ENCODE data around the gene ZNF503. TPM values are rescaled to one million over a fixed set of nuclear protein-coding genes. Genes with fewer than 3 reads are reported as not detected.
A peak's percentile ranks its signal among the peaks of the same experiment; 100 is the strongest.

The ZNF503 gene
- total RNA-seq, 1 donor from 2014 or later = 6.0 TPM

DNA sequence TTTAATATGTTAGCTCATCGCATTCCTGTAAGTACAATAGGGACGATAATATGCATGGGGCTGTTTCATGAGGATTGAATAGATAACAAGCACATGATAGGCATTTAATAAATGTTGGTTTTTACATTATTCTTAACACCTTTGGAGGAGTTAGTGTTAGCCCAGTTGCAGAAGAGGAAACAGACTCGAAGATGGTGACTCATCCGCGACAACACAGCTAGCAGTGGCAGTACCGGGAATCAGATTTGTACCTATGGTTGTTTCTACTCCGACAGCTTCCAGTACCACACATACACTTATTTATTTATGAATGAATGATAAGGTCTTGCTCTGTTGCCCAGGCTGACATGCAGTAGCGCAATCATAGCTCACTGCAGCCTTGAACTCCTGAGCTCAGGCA is 32.7 kb upstream of the ZNF503 start:
- ATAC-seq = no peak
- no peak for DNase-seq (ENCODE audit: missing footprints)
- intact Hi-C loops (cut with DNase I) = loop anchor here (10.0 kb wide), 1 partner anchor 161 kb away; no protein-coding TSS in a partner anchor

DNA sequence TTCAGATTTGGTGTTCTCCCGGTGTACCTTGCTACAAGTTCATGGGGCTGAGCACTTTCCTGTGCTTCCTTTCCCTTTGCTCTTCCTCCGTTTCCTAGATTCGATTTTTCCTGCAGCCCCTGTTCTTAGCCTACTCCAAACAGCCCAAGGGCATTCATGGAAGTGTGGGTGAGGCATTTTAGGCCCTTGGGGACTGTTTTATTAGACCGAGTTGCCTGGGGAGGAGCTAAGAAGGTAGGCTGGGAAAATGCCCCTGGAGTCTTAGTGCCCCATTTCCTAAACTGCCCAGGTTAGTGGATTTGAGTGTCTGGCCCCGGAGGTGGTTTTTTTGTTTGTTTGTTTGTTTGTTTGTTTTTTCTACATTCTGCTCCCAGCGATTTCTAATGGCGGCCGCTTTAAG is 31.7 kb upstream of the ZNF503 start:
- DNase-seq (ENCODE audit: missing footprints) (no peak), ATAC-seq (no peak)
- intact Hi-C loops (cut with DNase I) = loop anchor here (10.0 kb wide), 1 partner anchor 162 kb away; no protein-coding TSS in a partner anchor

DNA sequence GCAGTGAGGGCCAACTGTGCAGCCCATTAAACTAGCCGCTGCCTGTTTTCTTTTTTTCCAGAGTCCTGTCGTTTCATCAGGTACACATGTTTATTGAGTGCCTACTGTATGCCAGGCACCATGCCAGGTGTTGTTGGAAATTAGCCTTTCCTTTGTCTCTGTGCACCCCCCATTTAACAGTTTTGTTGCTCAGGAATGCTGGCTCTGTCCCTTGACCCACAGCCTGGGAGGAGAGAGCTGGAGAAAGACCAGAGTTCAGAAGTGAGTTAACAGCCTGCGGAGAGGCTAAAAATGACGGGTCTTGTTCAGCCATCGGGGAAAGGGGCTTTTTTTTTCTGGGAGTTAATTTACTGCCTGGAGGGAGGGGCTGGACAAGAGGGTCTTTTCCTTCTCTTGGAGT is 31.2 kb upstream of the ZNF503 start:
- DNase-seq (ENCODE audit: missing footprints) (no peak), ATAC-seq (no peak)
- intact Hi-C loops (cut with DNase I) = loop anchor here (10.0 kb wide), 1 partner anchor 162 kb away; no protein-coding TSS in a partner anchor

DNA sequence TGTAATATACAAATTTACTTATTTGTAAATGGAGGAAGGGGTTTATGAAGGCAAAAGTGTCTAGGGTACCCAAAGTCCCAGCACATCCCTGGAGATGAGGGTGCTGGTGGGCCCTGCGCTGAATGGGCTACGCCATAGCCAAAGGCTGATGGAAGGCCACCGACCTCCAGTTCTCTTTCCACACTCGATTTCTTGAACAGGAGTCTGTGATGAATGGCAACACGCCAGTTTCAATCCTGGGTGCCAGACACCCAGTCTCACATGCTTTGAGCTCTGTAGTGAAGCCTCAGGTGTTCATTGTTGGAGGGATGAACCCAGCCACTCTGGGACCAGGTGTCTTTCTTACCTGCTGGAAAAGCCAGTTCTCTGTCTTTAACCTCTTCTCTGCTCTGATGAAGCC is 30.6 kb upstream of the ZNF503 start:
- ATAC-seq (no peak), DNase-seq (ENCODE audit: missing footprints) (no peak)
- intact Hi-C loops (cut with DNase I) = loop anchor here (10.0 kb wide), 1 partner anchor 163 kb away; no protein-coding TSS in a partner anchor

DNA sequence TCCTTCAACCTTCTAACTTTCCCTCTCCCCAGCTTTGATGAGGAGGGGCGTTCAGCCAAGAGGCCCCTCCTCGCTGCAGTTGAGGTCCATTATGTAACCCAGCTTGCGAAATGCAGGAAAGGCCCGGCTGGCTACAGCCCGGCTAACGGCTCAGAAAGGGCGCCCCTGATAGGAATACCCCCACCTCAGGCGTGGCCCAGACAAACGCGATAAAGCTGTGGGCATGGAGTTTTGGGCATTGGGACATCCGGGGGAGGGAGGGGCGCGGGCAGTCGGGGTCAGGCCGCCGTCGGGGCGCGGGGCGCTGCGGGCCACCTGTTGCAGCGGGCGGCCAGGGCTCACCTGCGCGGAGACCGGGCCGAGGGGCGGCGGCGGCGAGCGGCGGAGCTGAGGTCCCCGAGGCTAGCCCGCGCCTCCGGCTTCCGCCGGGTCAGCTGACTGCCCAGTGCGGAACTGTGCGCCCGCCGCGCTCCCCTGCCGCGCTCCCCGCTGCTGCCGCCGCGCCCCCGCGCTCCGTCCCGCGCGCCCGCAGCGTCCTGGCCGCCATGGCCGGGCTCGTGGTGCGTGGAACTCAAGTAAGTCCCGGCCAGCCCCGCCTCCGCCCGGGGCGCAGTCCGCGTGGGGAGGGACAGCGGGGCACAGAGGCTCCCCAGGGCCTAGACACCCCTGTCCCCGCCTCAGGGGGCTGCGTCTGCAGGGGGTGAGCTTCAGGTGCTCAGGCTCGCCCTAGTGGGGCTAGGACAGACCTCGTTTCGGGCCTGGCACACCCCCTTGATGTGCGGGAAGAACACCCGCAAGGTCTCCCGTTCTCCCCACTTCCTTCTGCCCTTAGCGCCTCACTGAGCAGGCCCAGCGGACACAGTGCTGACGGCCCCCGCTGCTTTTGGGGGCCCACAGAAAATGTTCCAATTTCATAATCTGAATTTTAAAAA is 29.9 kb upstream of the ZNF503 start, which contains the start of gene LRMDA:
LRMDA (plus strand) TSS at position 445 of the 932 bp plus-strand sequence.
- intact Hi-C loops (cut with DNase I) = loop anchor here (1.0 to 10.0 kb wide), 2 partner anchors 22 to 163 kb away; no protein-coding TSS in a partner anchor
- ATAC-seq (peak; percentile 75), DNase-seq (ENCODE audit: missing footprints) (peak; percentile 85)

DNA sequence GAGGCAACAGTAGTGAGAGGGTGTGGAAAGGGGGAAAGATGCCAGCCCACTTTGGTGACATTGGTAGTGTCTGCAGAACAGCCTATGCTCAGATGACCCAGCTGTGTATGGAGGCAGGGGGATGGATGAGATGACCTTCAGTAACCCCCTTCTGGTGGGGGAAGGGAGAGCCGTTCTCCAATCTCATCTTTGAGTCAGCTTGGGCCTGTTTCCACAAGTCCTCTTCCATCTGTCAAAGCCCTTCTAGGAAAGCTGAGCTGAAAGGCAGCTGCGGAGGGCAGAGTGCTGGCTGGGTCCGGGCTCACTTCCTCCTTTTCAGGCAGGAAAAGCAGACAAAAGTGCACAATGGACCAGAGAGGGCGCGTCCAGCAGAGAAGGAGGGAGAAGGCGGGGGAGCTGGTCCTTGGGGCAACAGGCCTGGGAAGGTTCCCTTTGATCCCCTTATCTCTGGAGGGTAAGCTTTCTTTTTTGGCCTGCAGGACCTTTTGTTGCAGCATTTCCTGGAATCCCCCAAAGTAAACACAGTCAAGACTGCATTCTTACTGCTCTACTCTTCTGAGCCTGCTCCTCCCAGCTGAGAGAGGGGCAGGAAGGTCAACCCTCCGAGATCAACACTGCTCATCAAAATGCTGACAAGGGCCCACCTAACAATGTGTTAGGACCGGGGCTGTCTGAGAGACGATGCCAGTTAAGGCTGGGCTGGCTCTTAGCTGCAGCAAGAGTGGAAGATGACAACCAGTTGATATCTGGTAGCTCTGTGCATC is 28.6 kb upstream of the ZNF503 start:
- intact Hi-C loops (cut with DNase I) = loop anchor here (10.0 kb wide), 1 partner anchor 165 kb away; no protein-coding TSS in a partner anchor
- DNase-seq (ENCODE audit: missing footprints) (peak; percentile 76), ATAC-seq (peak; percentile 71)

DNA sequence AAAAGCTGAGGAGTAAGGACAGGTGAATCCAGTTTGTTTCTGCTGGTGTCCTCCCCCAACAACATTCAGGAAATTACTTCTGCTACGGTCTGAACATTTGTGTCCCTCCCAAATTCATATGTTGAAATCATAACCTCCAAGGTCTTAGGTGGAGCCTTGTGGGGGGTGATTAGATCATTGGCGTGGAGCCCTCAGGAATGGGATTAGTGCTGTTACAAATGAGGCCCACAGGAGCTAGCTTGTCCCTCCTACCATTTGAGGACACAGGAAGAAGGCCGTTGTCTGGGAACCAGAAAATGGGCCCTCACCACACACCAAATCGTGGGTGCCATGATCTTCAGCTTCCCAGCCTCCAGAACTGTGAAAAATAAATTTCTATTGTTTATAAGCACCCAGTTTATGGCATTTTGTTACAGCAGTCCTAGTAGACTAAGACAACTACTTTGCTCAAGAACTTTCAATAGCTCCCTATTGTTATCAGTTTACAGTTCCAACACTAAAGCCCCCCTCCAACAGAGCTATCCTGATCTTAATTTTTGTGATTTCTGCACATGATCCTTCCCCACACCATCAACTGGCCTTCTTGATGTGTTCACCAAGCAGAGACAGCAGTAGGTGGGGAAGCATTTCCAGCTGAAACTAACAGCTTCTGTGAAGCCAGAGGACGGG is 27.7 kb upstream of the ZNF503 start:
- no peak for DNase-seq (ENCODE audit: missing footprints)
- intact Hi-C loops (cut with DNase I) = no loop called here
- no peak for ATAC-seq

DNA sequence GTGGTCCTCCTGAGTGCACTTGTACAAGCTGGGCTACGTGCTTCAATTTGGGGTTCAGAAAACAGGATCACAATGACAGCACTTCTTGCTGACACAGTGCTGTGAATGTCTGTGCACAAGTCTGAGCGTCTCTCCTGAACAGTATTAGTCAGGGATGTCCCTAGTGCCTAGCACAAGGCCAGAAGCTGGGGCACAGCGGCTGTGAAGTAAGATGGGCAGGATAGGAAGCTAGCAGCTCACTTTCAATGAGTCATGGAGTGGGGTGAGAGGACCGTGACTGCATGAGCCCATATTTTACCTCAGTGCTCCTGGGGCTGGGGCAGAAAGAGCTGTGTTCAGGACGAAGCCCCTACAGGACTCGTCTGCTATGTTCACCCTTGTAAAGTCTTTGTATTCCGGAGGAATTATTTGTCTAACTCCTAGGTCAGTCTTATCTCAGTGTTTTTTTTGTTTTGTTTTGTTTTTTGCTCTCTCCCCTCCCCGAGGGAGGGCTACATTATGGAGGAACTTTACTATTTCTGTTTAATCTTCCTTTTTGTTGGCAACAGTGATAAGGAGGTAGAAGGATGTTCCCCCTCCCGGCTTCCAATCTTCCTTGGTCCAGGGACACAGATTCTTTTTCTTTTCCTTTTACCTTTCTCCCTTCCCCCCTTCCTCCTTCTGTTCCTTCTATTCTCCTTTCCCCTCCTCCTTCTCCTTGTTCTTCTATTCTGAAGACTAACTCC is 27.0 kb upstream of the ZNF503 start:
- intact Hi-C loops (cut with DNase I) = no loop called here
- ATAC-seq (no peak), DNase-seq (ENCODE audit: missing footprints) (no peak)

DNA sequence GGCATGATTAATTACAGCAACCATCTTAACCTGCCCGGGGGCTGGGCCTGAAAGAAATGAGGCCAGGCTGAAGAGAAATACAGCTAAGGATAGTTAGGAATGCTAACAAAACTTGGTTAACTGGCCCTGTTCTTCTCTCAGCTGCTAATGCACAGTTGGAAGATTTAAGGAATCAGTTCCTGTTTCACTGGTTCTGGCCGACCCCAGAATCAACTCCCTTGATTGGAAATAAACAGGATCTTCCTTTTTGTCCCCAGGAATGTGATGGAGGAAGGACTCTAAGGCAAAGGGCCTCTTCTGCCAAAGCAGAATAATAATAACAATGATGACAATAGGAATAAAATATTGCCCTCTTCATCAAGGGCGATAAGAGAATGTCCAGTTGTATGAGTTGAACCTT is 26.4 kb upstream of the ZNF503 start:
- no peak for DNase-seq (ENCODE audit: missing footprints)
- ATAC-seq = no peak
- intact Hi-C loops (cut with DNase I) = no loop called here

DNA sequence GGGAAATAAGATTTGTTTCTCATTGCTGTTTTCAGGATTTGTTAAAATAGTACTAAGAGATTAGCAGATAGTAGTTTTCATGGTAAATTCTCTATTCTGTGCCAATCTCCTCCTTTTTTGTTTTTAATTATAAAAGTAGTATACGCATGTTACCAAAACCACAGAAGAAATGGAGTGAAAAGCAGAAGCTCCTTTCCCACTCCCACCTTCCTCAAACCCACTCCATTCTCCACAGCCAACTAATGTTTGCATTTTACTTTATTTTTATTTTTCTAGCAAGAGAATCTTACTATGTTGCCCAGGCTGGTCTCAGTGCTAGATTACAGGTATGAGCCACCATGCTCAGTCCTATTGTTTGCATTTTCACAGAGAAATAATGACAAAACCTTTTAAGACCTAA is 25.3 kb upstream of the ZNF503 start:
- intact Hi-C loops (cut with DNase I) = no loop called here
- DNase-seq (ENCODE audit: missing footprints) (no peak), ATAC-seq (no peak)

DNA sequence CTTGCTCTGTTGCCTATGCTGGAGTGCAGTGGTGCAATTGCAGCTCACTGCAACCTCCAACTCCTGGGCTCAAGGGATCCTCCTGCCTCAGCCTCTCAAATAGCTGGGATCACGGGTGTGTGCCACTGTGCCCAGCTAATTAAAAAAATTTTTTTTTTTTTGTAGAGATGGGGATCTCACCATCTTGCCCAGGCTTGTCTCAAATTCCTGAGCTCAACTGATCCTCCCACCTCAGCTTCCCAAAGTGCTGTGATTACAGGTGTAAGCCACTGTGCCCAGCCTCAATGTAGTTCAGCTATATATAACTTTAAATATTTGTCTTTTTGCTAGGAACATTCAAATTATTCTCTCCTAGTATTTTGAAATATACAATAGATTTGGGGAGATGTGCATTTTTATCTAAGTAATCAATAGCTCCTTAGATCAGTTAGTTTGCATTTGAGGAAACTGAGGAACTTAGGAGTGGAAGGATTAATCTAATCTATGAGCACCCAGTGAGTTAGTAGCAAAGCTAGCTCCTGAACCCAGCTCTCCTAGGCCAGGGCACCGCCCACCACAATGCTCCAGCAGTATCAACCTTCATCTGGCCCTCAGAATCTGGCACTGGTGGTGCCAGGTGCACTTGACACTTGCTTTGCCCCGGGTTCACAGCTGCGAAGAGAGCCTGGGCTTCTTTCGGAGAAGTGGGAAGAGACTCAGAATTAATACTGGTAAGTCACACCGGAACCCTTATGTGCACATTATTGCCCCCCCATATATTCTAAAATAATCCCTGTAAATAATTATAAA is 23.9 kb upstream of the ZNF503 start:
- DNase-seq (ENCODE audit: missing footprints) (no peak), ATAC-seq (no peak)
- intact Hi-C loops (cut with DNase I) = no loop called here

DNA sequence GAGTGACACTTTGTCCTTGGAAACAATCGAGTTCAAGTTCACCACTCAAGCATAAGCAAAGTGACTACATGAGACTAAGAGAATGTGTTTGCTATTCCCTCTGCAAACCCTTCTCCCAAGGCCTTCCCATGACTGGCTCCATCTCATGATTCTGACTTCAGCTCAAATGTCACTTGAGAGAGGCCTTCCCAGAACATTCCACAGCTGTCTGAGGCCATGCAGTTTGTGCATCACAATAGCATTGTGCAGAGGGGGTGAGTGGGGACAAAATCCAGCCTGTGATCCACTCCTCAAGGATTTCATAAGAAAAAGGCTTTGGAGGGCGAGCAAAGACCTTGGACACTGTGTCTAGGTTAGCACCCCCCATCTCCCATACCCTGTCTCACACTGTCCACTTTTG is 23.0 kb upstream of the ZNF503 start:
- intact Hi-C loops (cut with DNase I) = no loop called here

DNA sequence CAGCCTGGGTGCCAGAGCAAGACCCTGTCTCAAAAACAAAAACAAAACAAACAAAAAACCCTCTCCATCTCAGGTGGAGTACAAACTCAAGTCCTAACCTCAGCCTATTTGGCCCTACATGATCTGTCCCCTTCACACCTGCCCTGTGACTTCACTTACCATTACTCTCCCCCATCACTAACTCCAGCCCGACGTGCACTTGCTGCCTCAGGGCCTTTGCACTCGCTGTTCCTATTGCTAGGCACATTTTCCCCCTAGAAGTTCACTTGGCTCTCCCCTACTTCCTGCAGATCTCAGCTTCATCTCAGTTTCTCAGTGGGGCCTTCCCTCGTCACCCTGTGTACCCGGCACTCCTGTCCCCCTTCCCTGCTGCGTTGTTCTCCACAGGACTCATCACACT is 21.3 kb upstream of the ZNF503 start:
- intact Hi-C loops (cut with DNase I) = no loop called here
- ATAC-seq (no peak), DNase-seq (ENCODE audit: missing footprints) (no peak)

More for the DNA sequence above, 23.0 kb upstream of the ZNF503 start:
- no peak for DNase-seq (ENCODE audit: missing footprints)
- ATAC-seq = no peak

DNA sequence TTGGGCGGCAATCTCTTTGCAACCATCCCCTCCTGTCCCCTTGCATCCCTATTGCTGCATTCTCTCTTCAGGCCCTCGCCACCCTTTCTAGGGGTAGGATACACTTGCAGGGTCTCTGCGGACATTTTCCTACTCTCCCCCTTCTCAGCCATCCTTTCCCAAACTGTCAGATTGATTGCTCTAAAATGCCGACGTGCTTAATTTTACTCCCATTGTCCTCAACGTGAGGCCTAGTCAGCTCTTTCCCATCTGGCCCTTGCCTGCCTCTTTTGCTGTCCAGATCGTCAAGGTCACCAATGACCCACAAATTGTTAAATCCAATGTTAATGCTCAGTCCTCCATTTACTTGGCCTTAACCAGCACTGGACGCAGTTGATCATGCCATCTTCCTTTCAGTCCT is 17.1 kb upstream of the ZNF503 start:
- DNase-seq (ENCODE audit: missing footprints) (no peak), ATAC-seq (no peak)
- intact Hi-C loops (cut with DNase I) = no loop called here

DNA sequence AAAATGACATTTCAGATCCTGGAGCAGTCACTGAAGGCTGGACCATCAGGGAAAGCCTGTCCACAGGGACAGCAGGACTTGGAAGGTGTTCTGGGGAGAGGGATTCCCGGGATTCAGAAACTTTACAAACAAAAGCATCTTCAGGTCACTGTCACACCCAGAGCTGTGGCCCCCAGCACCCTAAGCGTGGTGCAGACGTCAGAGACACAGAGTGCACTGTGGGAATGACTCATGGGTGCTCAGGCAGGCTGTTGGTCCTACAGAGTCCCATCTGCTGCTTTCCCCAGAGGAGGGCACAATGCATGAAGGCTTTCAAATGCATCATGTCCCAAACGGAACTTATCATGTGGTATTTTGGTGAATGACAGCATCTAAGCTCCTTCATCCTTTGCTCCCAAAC is 16.7 kb upstream of the ZNF503 start:
- DNase-seq (ENCODE audit: missing footprints) (no peak), ATAC-seq (no peak)
- intact Hi-C loops (cut with DNase I) = no loop called here

DNA sequence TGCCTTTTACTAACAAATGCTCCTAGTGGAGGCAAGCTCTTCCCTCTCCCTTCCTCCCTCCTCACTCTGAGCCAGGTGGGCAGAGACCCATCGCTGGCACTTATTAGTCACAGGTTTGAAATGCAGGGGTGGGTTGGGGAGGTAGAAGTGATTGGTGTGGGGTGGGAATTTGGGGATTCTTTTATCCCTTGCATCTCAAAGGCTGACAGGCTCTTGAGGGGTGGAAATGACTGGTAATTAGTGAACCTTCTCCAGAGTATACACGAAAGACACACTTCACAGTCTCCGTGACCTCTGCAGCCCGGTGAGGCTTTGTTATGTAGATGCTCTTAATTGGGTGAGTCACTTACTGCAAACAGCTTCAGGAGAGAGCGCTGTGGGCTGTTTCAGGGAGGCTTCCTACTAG is 16.0 kb upstream of the ZNF503 start:
- intact Hi-C loops (cut with DNase I) = no loop called here
- no peak for DNase-seq (ENCODE audit: missing footprints)
- ATAC-seq = no peak

DNA sequence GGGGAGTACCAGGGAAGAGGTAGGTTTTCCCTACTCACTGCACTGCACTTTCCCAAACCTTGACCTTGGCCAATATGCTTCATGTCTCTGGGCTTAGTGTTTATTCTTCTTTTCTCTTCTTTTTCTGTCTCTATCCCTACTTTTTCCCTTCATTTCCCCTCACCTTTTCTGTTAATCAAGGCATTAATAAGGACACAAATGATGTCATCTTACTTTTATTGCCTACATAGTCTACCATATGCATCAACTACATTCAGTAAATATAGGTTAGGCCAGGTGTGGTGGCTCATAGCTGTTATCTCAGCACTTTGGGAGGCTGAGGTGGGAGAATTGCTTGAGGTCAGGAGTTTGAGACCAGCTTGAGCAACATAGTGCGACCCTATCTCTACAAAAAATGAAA is 13.0 kb upstream of the ZNF503 start:
- DNase-seq (ENCODE audit: missing footprints) = no peak
- ATAC-seq = no peak
- intact Hi-C loops (cut with DNase I) = no loop called here

Measured in Right ventricle myocardium inferior (tissue), 1 donor.